A549 treated with AZD2906 at 1 μM for 4 hours (cell line): ENCODE results near the gene ABCD2. TPM values are rescaled to one million over a fixed set of nuclear protein-coding genes. Genes with fewer than 3 reads are reported as not detected.

Source experiments
- total RNA-seq: library from RNA; stranded (reverse); fragments of 200-300 nt; extraction: Qiagen RNA extraction; gene quantifications from 5 replicates; pipeline ENCODE4 v1.2.3, GENCODE V29; 2022

The ABCD2 gene
- not detected in 5 replicates for total RNA-seq

DNA sequence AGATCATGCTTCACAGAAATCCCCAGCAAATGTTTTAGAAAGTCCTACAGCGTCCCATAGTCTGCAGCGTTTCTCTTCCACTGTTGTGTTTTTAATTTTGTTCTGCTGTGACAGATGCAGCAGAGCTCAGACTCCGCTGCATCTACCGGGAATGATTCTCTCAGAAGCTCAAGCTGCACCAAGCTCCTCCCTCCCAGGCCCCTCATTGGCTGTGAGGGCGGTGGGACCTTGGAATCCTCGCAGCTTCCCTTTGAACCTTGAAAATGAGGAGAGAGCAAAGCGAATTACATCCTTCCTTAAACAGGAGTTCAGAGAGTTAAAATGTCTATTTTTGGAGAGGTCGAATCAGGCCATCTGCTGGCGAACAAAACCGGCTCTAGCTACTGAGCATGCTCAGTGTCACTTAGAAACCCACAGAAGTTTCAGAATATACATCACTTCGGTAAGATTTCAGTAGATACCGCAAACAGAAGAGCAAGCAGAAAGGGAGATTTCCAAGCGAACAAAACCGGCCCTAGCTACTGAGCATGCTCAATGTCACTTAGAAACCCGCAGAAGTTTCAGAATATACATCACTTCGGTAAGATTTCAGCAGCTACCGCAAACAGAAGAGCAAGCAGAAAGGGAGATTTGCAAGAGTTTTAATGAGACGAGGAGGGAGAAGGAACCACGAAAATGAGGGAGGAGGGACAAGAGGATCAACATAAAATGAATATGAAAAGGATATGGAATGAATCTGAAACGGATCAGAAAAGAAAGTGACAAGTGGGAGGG is at the start of gene ABCD2:
Gene ABCD2 (minus strand): TSS at position 144 of the 774 bp plus-strand sequence. CDS start 188 bp downstream, outside the sequence.

Other genes with a start within 250 kb of the ABCD2 start
- 16.0 to 23.1 TPM (median 19.1 TPM) in 5 replicates for gene KIF21A, start 176.7 kb downstream of the ABCD2 start, total RNA-seq